GM18505 (cell line): ENCODE measurements around the gene PDGFB.

Experiments used
- ATAC-seq: cut with Tn5 transposase; IDR thresholded peaks from one replicate; pipeline ENCODE4 v1.9.1; 2021; ENCODE audit not compliant: unreplicated experiment
- POLR2A ChIP-seq: IDR thresholded peaks from 4 replicates; pipeline ENCODE4 v1.6.1; 2011; ENCODE audit warnings: borderline replicate concordance; ENCODE audit not compliant: insufficient read depth, insufficient read length; ENCODE audit errors: extremely low read depth

Gene PDGFB

GRCh38 chr22:39176714-39177455 lies 67.9 kb downstream of the PDGFB start:
- TF ChIP-seq POLR2A, result no peak
- no peak for ATAC-seq

GRCh38 chr22:39176143-39176713 lies 68.6 kb downstream of the PDGFB start:
- ATAC-seq, result no peak
- no peak for TF ChIP-seq POLR2A

DNA sequence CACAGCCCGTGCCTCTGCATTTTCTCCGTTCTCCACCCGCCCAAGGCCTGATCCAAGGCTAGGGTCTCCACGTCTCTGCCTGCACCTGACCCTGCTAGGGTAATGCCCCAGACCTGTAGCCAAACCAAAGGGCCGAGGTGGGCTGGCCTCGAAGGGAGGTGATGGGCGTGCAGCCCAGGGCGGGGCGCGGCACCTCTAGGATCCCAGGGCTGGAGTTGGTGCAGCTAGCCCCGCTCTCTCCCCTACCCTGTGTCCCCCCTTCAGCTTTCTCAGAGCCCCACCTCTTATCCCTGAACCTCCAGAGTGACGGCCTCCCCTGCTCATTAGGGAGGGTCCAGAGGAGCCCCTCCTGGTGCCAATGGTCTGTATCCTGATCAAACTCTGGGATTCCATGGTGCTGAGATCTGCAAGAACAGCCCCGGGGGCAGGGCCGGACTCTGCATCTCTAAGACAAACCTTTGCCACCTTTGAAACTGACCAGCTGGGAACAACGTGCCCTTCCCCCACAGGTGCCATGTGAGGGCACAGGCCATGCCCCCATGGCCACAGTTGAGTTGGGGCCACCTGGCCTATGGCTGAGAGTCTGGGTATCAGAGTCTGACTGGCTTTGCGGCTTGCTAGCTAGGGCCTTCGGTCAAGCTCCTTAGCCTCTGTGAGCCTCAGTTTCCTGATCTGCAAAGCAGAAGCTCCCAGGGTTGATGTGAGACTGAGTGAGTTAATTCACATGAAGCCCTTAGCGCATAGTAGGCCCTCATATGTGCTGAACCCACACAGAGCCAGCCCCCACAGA lies 69.2 kb downstream of the PDGFB start:
- no peak for TF ChIP-seq POLR2A
- no peak for ATAC-seq

- no peak for ATAC-seq
- no peak for TF ChIP-seq POLR2A
These were observed 70.1 kb downstream of the PDGFB start for GRCh38 chr22:39174498-39175352.

- ATAC-seq, result no peak
- no peak for TF ChIP-seq POLR2A
These were observed 70.8 kb downstream of the PDGFB start for GRCh38 chr22:39173787-39174497.
